DOHH2 (cell line): ENCODE measurements around the gene MS4A6A.

Experiments used
- CTCF ChIP-seq: fragments of 200-600 bp; sonication (generic); IDR thresholded peaks from one replicate; pipeline ENCODE4 v1.5.1; 2014; ENCODE audit warnings: antibody characterized with exemption, mild to moderate bottlenecking, low read depth, low read length; ENCODE audit not compliant: poor library complexity, severe bottlenecking
- EZH2phosphoT487 ChIP-seq: fragments of 200-600 bp; sonication (generic); IDR thresholded peaks from 2 replicates; pipeline ENCODE4 v1.6.1; 2017; ENCODE audit warnings: borderline replicate concordance, mild to moderate bottlenecking, antibody characterized with exemption, low read length, moderate library complexity, mixed read lengths

DNA sequence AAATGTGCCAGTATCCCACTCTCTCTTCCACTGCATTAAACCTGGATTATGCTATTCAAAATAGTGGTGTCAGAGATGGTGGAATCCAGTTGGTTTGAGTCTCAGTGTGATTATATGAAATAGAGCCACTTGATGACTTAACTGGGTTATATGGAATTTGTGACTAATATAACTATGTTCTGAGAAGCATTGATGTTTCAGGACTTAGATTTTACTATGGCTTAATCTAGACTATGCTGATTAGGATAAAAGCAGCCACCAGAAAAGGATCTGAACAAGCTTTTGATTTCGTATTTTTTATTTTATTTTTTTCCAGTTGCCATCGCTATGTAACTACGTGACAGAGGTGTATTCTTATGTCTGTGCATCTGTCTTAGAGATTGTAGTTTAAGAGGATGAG lies 39.1 kb downstream of the MS4A6A start:
- TF ChIP-seq CTCF (no peak), EZH2phosphoT487 (no peak)
